GM12878 (cell line): ENCODE results near the gene CPVL. TPM values are rescaled to one million over a fixed set of nuclear protein-coding genes. Genes with fewer than 3 reads are reported as not detected.

ENCODE experiments used
- ATAC-seq: fragments of 200-7000 bp; cut with Tn5 transposase; 3 replicates; pipeline ENCODE4 v1.9.1; 2020; ENCODE audit warnings: mild to moderate bottlenecking, moderate library complexity
- BruUV-seq: library from RNA; stranded (reverse); fragments of 400-500 nt; replicated peaks from 2 replicates; lab custom pipeline; 2021; lab: Mats Ljungman, UMichigan
- CTCF ChIA-PET: fragments of 300-600 bp; sonication (Branson Sonifier 250); formaldehyde crosslinking; extraction: SDS; loops from one replicate; lab custom pipeline; 2021; ENCODE audit warnings: inconsistent platforms; lab: Yijun Ruan, JAX
- POLR2A ChIA-PET: fragments of 350-600 bp; formaldehyde crosslinking; extraction: SDS; loops from one replicate; lab custom pipeline; 2021; ENCODE audit warnings: inconsistent platforms; lab: Charles Lee
- RAD21 ChIA-PET: fragments of 300-600 bp; sonication (Branson Sonifier 250); formaldehyde crosslinking; loops from one replicate; lab custom pipeline; 2023; ENCODE audit warnings: antibody characterized with exemption; ENCODE audit not compliant: unreplicated experiment; lab: Charles Lee
- SMC1A ChIA-PET: fragments of 300-600 bp; sonication (Branson Sonifier 250); formaldehyde crosslinking; loops from one replicate; lab custom pipeline; 2023; ENCODE audit not compliant: unreplicated experiment, uncharacterized antibody; lab: Charles Lee
- DNase-seq: peaks from one replicate; pipeline ENCODE4 v3.0.0-alpha.2; 2011; ENCODE audit warnings: low read depth, low spot score
- FAIRE-seq: peaks from 3 replicates; lab custom pipeline; 2011; peaks lifted over from hg19 to GRCh38; lab: Jason Lieb, UNC
- H2AFZ ChIP-seq: 2 replicates; pipeline ENCODE4 v1.6.0; 2011; ENCODE audit warnings: low read depth, low read length, control low read depth; ENCODE audit not compliant: control insufficient read depth
- H3K27ac ChIP-seq: 2 replicates; pipeline ENCODE4 v1.5.1; 2011; ENCODE audit warnings: control low read depth; ENCODE audit not compliant: control insufficient read depth, insufficient read depth
- H3K27me3 ChIP-seq, 2 experiments: replicated peaks in 1 of 2; 2 replicates each; pipeline versions ENCODE4 v1.6.0 to v1.6.1; 2011; ENCODE audit warnings: low read length in 1 of 2; ENCODE audit not compliant: control insufficient read depth in 2 of 2, insufficient read depth in 2 of 2
- H3K36me3 ChIP-seq, 2 experiments: 2 replicates each; pipeline ENCODE4 v1.5.1; 2011; ENCODE audit warnings: low read length in 1 of 2; ENCODE audit not compliant: control insufficient read depth in 2 of 2, insufficient read depth in 2 of 2
- H3K4me1 ChIP-seq: 2 replicates; pipeline ENCODE4 v1.6.1; 2011; ENCODE audit warnings: mild to moderate bottlenecking, low read length, moderate library complexity, mixed read lengths; ENCODE audit not compliant: control insufficient read depth, insufficient read depth
- H3K4me2 ChIP-seq: 2 replicates; pipeline ENCODE4 v1.6.0; 2011; ENCODE audit warnings: control low read depth; ENCODE audit not compliant: control insufficient read depth, insufficient read depth
- H3K4me3 ChIP-seq: fragments of 200-600 bp; sonication (generic); 2 replicates; pipeline ENCODE4 v1.5.1; 2016
- H3K79me2 ChIP-seq: 2 replicates; pipeline ENCODE4 v1.6.0; 2011; ENCODE audit warnings: low read length; ENCODE audit not compliant: control insufficient read depth, insufficient read depth
- H3K9ac ChIP-seq: 2 replicates; pipeline ENCODE4 v1.8.0; 2011; ENCODE audit warnings: low read length, control low read depth, mixed read lengths; ENCODE audit not compliant: control insufficient read depth, insufficient read depth
- H3K9me3 ChIP-seq: replicated peaks from 3 replicates; pipeline ENCODE4 v1.5.1; 2011; ENCODE audit warnings: mild to moderate bottlenecking, low read length; ENCODE audit not compliant: control insufficient read depth, insufficient read depth
- H4K20me1 ChIP-seq: 2 replicates; pipeline ENCODE4 v1.6.0; 2011; ENCODE audit not compliant: control insufficient read depth, insufficient read depth
- CHD1 ChIP-seq: IDR thresholded peaks from 2 replicates; pipeline ENCODE4 v1.6.1; 2012; ENCODE audit warnings: low read depth, low read length, improper control_type of control experiment
- EGR1 ChIP-seq, 2 experiments: IDR thresholded peaks; 1 replicate in 1 of 2; 2 replicates in 1 of 2; pipeline ENCODE4 v1.6.1; 2011 to 2012; ENCODE audit warnings: low read depth in 2 of 2, low read length in 2 of 2, borderline replicate concordance in 1 of 2, mild to moderate bottlenecking in 1 of 2, moderate library complexity in 1 of 2
- HDAC6 ChIP-seq: fragments of 200-600 bp; sonication (generic); IDR thresholded peaks from one replicate; pipeline ENCODE4 v1.8.0; 2017; ENCODE audit warnings: antibody characterized with exemption; ENCODE audit not compliant: unreplicated experiment
- MYC ChIP-seq: IDR thresholded peaks from 2 replicates; pipeline ENCODE4 v1.6.1; 2011; ENCODE audit warnings: mild to moderate bottlenecking, low read length, moderate library complexity, inconsistent platforms; ENCODE audit not compliant: insufficient read depth, insufficient replicate concordance, insufficient read length, severe bottlenecking
- NR2F1 ChIP-seq: fragments of 450-650 bp; conservative IDR thresholded peaks from 2 replicates; pipeline ENCODE4 v1.6.1; 2017; ENCODE audit warnings: mild to moderate bottlenecking
- ZNF217 ChIP-seq: fragments of 450-650 bp; IDR thresholded peaks from 2 replicates; pipeline ENCODE4 v1.6.1; 2017; ENCODE audit warnings: antibody characterized with exemption, mild to moderate bottlenecking
- ZZZ3 ChIP-seq: IDR thresholded peaks from 2 replicates; pipeline ENCODE4 v1.6.1; 2011; ENCODE audit warnings: low read depth; ENCODE audit not compliant: control insufficient read depth, insufficient read length
- WGBS: methylation state at CpG from one replicate; pipeline ENCODE4 v1.1.6; 2016; ENCODE audit warnings: low lambda C conversion rate; ENCODE audit not compliant: insufficient replicate concordance, insufficient coverage; ENCODE audit errors: missing lambda C conversion rate; 5-methylcytosine and 5-hydroxymethylcytosine counted together
- in situ Hi-C: fragments of 300-500 bp; cut with MboI; formaldehyde crosslinking; loops from 9 replicates; pipeline ENCODE4 v1.14.3; 2018; ENCODE audit warnings: mixed read lengths
- intact Hi-C: fragments of 100-400 bp; cut with micrococcal nuclease; formaldehyde crosslinking; loops from one replicate; pipeline ENCODE4 v1.14.2; 2022; ENCODE audit not compliant: unreplicated experiment
- polyA plus RNA-seq, 11 experiments: library from polyadenylated mRNA; depleted of rRNA in 4 of 11; unstranded in 6 of 11; stranded (reverse) in 5 of 11; fragments of >200 nt; fragmentation: Nextera tagmentation in 4 of 11; fragmentation: Illumina TruSeq in 1 of 11; extraction: Ambion mirVana in 4 of 11; extraction: Trizol in 1 of 11; gene quantifications; 1 replicate in 1 of 11; 2 replicates in 10 of 11; pipeline versions ENCODE4 v1.2.1 to v1.2.3, GENCODE V29; 2011 to 2016; ENCODE audit warnings: inconsistent platforms in 2 of 11, missing spikeins in 2 of 11, low read depth in 1 of 11
- total RNA-seq, 4 experiments: library from RNA; depleted of rRNA in 3 of 4; stranded (reverse); fragments of >200 nt in 3 of 4; fragmentation: Illumina TruSeq in 1 of 4; extraction: Trizol in 1 of 4; gene quantifications; 2 replicates each; pipeline versions ENCODE4 v1.2.1 to v1.2.3, GENCODE V29; 2013 to 2021
- TF ChIP-seq, protein P1 (sequence below): fragments of 450-650 bp; conservative IDR thresholded peaks from 2 replicates; pipeline ENCODE4 v1.6.1; 2017; ENCODE audit warnings: mild to moderate bottlenecking, moderate library complexity
- TF ChIP-seq, protein P2 (sequence below): IDR thresholded peaks from 2 replicates; pipeline ENCODE4 v1.6.1; 2011; ENCODE audit warnings: mild to moderate bottlenecking, low read depth, low read length, moderate library complexity; ENCODE audit not compliant: insufficient replicate concordance
- TF ChIP-seq, protein P3 (sequence below): fragments of 450-650 bp; IDR thresholded peaks from 2 replicates; pipeline ENCODE4 v1.6.1; 2017; ENCODE audit warnings: mild to moderate bottlenecking

Gene CPVL
- total and polyA plus RNA-seq, 10 of the 15 experiments (the other 5 are each of a cell fraction or from before 2014, with no cell fraction given) = 0.59 TPM; not detected in 9

DNA sequence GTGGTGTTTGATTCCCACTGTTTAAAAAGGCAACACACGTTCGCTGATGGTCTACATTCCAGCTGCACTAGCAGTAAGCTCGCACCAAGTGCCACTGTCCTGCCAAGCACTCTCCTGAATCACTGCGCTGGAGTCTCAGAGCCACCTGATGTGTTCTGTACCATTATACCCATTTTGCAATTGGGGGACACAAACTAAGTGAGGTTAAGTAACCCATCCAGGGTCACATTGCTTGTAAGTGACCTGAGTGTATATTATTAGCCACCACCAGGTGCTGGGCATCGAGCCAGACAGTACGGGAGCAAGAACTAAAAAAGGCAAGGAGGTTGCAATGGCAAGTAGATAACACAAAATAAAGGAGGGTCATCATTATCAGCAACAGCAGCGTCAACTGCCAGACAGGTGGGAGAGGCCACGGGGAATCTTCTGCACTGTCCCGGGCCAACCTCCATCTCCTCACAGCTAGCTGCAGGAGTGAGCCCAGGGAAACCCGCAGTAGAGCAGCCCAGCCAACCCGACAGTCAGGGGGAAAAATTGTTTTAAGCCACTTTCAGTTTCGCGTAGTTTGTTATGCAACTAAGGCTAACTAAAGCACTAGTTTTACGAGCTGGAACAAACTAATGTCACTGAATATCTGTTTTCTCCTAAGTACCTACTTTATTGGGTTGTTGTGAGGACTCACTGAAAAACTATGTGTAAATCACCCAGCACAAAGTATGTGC, 712 bp upstream of the CPVL start:
- Histone ChIP-seq H3K27ac (no peak overlapping the region), H2AFZ (no peak overlapping the region), H3K79me2 (no peaks in the 10 kb centered on the region), H3K9me3 (no peaks in the 10 kb centered on the region), H3K4me2 (no peak overlapping the region), H3K9ac (no peak overlapping the region), H3K4me1 (no peaks in the 10 kb centered on the region), H3K27me3 (peaks cover 8 to 9% of the 10 kb centered on the region in 2 experiments; a peak in 3 of 4 replicates), H4K20me1 (no peaks in the 10 kb centered on the region), H3K36me3 (no peaks in the 10 kb centered on the region), H3K4me3 (no peak overlapping the region)
- ChIA-PET SMC1A (interaction anchor here (0.5 kb wide), 1 partner anchor 155 kb away, joined by 3 read pairs; no protein-coding TSS in a partner anchor), CTCF (interaction anchor here (0.6 kb wide), 1 partner anchor 206 kb away, joined by 3 read pairs; no protein-coding TSS in a partner anchor), RAD21 (no interaction called here), POLR2A (no interaction called here)
- intact Hi-C loops = no loop called here
- no peak for DNase-seq
- FAIRE-seq = no peak
- ATAC-seq = no peak
- WGBS = 50% methylated on average over 14 of the region's 14 CpGs
- in situ Hi-C loops = no loop called here
- TF ChIP-seq CHD1 = no peak
- TF ChIP-seq, protein P1, sequence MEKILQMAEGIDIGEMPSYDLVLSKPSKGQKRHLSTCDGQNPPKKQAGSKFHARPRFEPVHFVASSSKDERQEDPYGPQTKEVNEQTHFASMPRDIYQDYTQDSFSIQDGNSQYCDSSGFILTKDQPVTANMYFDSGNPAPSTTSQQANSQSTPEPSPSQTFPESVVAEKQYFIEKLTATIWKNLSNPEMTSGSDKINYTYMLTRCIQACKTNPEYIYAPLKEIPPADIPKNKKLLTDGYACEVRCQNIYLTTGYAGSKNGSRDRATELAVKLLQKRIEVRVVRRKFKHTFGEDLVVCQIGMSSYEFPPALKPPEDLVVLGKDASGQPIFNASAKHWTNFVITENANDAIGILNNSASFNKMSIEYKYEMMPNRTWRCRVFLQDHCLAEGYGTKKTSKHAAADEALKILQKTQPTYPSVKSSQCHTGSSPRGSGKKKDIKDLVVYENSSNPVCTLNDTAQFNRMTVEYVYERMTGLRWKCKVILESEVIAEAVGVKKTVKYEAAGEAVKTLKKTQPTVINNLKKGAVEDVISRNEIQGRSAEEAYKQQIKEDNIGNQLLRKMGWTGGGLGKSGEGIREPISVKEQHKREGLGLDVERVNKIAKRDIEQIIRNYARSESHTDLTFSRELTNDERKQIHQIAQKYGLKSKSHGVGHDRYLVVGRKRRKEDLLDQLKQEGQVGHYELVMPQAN = no peak
- BruUV-seq = no TSS peak

DNA sequence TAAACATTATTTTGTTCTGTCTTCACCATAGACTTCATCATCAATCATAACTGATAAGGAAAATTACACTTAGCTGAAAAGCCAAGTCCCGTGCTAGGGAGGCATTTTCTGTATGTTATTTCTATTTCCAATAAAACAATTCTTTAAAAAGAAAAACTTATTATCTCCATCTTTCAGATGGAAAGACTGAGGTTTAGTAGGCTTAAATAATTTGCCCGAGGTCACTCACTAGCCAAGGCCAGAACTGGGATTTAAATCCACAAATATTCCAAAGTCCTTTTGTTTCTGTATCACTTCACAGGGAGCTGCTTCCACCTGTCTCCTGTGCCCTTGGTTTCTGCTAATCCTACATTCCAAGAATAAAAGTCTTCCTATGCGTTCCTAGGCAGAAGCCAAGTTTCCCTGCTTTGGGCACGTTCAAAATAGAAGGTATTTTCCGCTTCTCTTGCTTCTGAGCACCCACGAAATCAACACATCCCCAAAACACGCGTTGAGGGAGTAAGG, 732 bp downstream of the CPVL start:
- SMC1A ChIA-PET = no interaction called here
- POLR2A ChIA-PET = no interaction called here
- Histone ChIP-seq H3K27me3 (peaks cover 8 to 9% of the 10 kb centered on the region in 2 experiments; a peak in 3 of 4 replicates), H4K20me1 (no peaks in the 10 kb centered on the region), H3K4me2 (no peak overlapping the region), H2AFZ (no peak overlapping the region), H3K79me2 (no peaks in the 10 kb centered on the region), H3K4me1 (no peaks in the 10 kb centered on the region), H3K4me3 (no peak overlapping the region), H3K9me3 (no peaks in the 10 kb centered on the region), H3K9ac (no peak overlapping the region), H3K27ac (no peak overlapping the region), H3K36me3 (no peaks in the 10 kb centered on the region)
- FAIRE-seq = no peak
- 11% methylated on average over 8 of the region's 8 CpGs for WGBS
- BruUV-seq = no TSS peak
- intact Hi-C loops = no loop called here
- in situ Hi-C loops = no loop called here
- DNase-seq = no peak
- CTCF ChIA-PET = interaction anchor here (0.8 kb wide), 1 partner anchor 41 kb away, joined by 3 read pairs; no protein-coding TSS in a partner anchor
- no peak for ATAC-seq
- RAD21 ChIA-PET = no interaction called here
- TF ChIP-seq ZZZ3 (no peak), NR2F1 (no peak), MYC (no peak), HDAC6 (no peak), ZNF217 (no peak), EGR1 (IDR thresholded peaks at IDR 0.05; ENCODE audit: borderline replicate concordance in 1 of 2, low read depth in 2 of 2, low read length in 2 of 2) (no peak)
- TF ChIP-seq, protein P2, sequence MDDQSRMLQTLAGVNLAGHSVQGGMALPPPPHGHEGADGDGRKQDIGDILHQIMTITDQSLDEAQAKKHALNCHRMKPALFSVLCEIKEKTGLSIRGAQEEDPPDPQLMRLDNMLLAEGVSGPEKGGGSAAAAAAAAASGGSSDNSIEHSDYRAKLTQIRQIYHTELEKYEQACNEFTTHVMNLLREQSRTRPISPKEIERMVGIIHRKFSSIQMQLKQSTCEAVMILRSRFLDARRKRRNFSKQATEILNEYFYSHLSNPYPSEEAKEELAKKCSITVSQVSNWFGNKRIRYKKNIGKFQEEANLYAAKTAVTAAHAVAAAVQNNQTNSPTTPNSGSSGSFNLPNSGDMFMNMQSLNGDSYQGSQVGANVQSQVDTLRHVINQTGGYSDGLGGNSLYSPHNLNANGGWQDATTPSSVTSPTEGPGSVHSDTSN = no peak
- TF ChIP-seq, protein P3, sequence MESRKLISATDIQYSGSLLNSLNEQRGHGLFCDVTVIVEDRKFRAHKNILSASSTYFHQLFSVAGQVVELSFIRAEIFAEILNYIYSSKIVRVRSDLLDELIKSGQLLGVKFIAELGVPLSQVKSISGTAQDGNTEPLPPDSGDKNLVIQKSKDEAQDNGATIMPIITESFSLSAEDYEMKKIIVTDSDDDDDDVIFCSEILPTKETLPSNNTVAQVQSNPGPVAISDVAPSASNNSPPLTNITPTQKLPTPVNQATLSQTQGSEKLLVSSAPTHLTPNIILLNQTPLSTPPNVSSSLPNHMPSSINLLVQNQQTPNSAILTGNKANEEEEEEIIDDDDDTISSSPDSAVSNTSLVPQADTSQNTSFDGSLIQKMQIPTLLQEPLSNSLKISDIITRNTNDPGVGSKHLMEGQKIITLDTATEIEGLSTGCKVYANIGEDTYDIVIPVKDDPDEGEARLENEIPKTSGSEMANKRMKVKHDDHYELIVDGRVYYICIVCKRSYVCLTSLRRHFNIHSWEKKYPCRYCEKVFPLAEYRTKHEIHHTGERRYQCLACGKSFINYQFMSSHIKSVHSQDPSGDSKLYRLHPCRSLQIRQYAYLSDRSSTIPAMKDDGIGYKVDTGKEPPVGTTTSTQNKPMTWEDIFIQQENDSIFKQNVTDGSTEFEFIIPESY = no peak
